Measurements from ENCODE around the gene FGG. TPM values are rescaled to one million over a fixed set of nuclear protein-coding genes. Genes with fewer than 3 reads are reported as not detected.

Gene FGG
- total and polyA plus RNA-seq, 2 of the 13 experiments (the other 11 are each of a cell fraction or from before 2014, with no cell fraction given) = 1,037 to 2,423 TPM

GRCh38 chr4:154559494-154560418 is 52.7 kb downstream of the FGG start (continued):
- TF ChIP-seq HNF1B (CRISPR knock-in tag; IDR thresholded peaks at IDR 0.05) (peak; percentile 97), ZNF619 (CRISPR knock-in tag; IDR thresholded peaks at IDR 0.05) (no peak), ZNF329 (CRISPR knock-in tag; IDR thresholded peaks at IDR 0.05; ENCODE audit: low read depth) (0 out of 2 replicates have a peak, but pooled peaks have one; percentile 9), ZNF138 (CRISPR knock-in tag; IDR thresholded peaks at IDR 0.05; ENCODE audit: low read depth) (no peak), CHD4 (IDR thresholded peaks at IDR 0.05; ENCODE audit: borderline replicate concordance, low read length) (peak; percentile 84), ZNF234 (CRISPR knock-in tag; conservative IDR thresholded peaks at IDR 0.05) (no peak), ZMAT3 (CRISPR knock-in tag; conservative IDR thresholded peaks at IDR 0.05) (no peak), ZNF598 (CRISPR knock-in tag; IDR thresholded peaks at IDR 0.05; ENCODE audit: borderline replicate concordance) (no peak), BORCS8-MEF2B (CRISPR knock-in tag; IDR thresholded peaks at IDR 0.05) (no peak), MIXL1 (CRISPR knock-in tag; IDR thresholded peaks at IDR 0.05) (peak; percentile 97), RAD51 (IDR thresholded peaks at IDR 0.05; ENCODE audit: borderline replicate concordance) (no peak), NCOA5 (CRISPR knock-in tag; IDR thresholded peaks at IDR 0.05) (0 out of 2 replicates have a peak, but pooled peaks have one; percentile 40), MXI1 (IDR thresholded peaks at IDR 0.05; ENCODE audit: borderline replicate concordance, low read depth, low read length) (peak; percentile 53; the same call in 1 of the 3 replicates), MED8 (CRISPR knock-in tag; IDR thresholded peaks at IDR 0.05; ENCODE audit: insufficient replicate concordance) (no peak), ZNF614 (CRISPR knock-in tag; IDR thresholded peaks at IDR 0.05; ENCODE audit: borderline replicate concordance) (peak; percentile 88)
- TF ChIP-seq, protein P1, sequence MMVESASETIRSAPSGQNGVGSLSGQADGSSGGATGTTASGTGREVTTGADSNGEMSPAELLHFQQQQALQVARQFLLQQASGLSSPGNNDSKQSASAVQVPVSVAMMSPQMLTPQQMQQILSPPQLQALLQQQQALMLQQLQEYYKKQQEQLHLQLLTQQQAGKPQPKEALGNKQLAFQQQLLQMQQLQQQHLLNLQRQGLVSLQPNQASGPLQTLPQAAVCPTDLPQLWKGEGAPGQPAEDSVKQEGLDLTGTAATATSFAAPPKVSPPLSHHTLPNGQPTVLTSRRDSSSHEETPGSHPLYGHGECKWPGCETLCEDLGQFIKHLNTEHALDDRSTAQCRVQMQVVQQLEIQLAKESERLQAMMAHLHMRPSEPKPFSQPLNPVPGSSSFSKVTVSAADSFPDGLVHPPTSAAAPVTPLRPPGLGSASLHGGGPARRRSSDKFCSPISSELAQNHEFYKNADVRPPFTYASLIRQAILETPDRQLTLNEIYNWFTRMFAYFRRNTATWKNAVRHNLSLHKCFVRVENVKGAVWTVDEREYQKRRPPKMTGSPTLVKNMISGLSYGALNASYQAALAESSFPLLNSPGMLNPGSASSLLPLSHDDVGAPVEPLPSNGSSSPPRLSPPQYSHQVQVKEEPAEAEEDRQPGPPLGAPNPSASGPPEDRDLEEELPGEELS (CRISPR knock-in tag; IDR thresholded peaks at IDR 0.05) = peak; percentile 99
- TF ChIP-seq, protein P2, sequence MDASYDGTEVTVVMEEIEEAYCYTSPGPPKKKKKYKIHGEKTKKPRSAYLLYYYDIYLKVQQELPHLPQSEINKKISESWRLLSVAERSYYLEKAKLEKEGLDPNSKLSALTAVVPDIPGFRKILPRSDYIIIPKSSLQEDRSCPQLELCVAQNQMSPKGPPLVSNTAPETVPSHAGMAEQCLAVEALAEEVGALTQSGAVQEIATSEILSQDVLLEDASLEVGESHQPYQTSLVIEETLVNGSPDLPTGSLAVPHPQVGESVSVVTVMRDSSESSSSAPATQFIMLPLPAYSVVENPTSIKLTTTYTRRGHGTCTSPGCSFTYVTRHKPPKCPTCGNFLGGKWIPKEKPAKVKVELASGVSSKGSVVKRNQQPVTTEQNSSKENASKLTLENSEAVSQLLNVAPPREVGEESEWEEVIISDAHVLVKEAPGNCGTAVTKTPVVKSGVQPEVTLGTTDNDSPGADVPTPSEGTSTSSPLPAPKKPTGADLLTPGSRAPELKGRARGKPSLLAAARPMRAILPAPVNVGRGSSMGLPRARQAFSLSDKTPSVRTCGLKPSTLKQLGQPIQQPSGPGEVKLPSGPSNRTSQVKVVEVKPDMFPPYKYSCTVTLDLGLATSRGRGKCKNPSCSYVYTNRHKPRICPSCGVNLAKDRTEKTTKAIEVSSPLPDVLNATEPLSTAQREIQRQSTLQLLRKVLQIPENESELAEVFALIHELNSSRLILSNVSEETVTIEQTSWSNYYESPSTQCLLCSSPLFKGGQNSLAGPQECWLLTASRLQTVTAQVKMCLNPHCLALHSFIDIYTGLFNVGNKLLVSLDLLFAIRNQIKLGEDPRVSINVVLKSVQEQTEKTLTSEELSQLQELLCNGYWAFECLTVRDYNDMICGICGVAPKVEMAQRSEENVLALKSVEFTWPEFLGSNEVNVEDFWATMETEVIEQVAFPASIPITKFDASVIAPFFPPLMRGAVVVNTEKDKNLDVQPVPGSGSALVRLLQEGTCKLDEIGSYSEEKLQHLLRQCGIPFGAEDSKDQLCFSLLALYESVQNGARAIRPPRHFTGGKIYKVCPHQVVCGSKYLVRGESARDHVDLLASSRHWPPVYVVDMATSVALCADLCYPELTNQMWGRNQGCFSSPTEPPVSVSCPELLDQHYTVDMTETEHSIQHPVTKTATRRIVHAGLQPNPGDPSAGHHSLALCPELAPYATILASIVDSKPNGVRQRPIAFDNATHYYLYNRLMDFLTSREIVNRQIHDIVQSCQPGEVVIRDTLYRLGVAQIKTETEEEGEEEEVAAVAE (CRISPR knock-in tag; IDR thresholded peaks at IDR 0.05; ENCODE audit: borderline replicate concordance) = peak; percentile 63; the same call in 1 of the 2 replicates
- TF ChIP-seq, protein P3, sequence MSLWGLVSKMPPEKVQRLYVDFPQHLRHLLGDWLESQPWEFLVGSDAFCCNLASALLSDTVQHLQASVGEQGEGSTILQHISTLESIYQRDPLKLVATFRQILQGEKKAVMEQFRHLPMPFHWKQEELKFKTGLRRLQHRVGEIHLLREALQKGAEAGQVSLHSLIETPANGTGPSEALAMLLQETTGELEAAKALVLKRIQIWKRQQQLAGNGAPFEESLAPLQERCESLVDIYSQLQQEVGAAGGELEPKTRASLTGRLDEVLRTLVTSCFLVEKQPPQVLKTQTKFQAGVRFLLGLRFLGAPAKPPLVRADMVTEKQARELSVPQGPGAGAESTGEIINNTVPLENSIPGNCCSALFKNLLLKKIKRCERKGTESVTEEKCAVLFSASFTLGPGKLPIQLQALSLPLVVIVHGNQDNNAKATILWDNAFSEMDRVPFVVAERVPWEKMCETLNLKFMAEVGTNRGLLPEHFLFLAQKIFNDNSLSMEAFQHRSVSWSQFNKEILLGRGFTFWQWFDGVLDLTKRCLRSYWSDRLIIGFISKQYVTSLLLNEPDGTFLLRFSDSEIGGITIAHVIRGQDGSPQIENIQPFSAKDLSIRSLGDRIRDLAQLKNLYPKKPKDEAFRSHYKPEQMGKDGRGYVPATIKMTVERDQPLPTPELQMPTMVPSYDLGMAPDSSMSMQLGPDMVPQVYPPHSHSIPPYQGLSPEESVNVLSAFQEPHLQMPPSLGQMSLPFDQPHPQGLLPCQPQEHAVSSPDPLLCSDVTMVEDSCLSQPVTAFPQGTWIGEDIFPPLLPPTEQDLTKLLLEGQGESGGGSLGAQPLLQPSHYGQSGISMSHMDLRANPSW (CRISPR knock-in tag; IDR thresholded peaks at IDR 0.05; ENCODE audit: borderline replicate concordance) = peak; percentile 71

Measured in HepG2 (cell line).